Hepatocyte (in vitro differentiated cells): Measurements from ENCODE around the gene URM1.

Source experiments
- CTCF ChIP-seq: fragments of 200-600 bp; sonication (generic); IDR thresholded peaks from 2 replicates; pipeline ENCODE4 v1.5.1; 2016; ENCODE audit warnings: antibody characterized with exemption, mild to moderate bottlenecking; ENCODE audit not compliant: poor library complexity
- EZH2 ChIP-seq: fragments of 200-600 bp; sonication (generic); IDR thresholded peaks from 2 replicates; pipeline ENCODE4 v1.6.1; 2016; ENCODE audit warnings: antibody characterized with exemption, mild to moderate bottlenecking, borderline replicate concordance
- EZH2phosphoT487 ChIP-seq: fragments of 200-600 bp; sonication (generic); IDR thresholded peaks from one replicate; pipeline ENCODE4 v1.6.1; 2018; ENCODE audit warnings: antibody characterized with exemption, mild to moderate bottlenecking, low read depth, moderate library complexity; ENCODE audit not compliant: unreplicated experiment, severe bottlenecking

GRCh38 chr9:128435611-128436010 is 64.4 kb downstream of the URM1 start:
- TF ChIP-seq CTCF (no peak), EZH2 (no peak), EZH2phosphoT487 (no peak)
